Retinal pigment epithelial cell (primary cell): ENCODE data around the gene ANKRD52.

ENCODE experiments used
- DNase-seq: peaks from one replicate; pipeline ENCODE4 v3.0.0-alpha.2; 2010; ENCODE audit warnings: low read depth
- H3K4me3 ChIP-seq: 2 replicates; pipeline ENCODE4 v1.5.1; 2011; ENCODE audit warnings: mild to moderate bottlenecking, low read length, control low read depth, moderate library complexity
- CTCF ChIP-seq: conservative IDR thresholded peaks from 2 replicates; pipeline ENCODE4 v1.5.1; 2011; ENCODE audit warnings: low read depth, low read length, control low read depth, inconsistent platforms

ANKRD52 gene

GRCh38 chr12:56237552-56237951 is 20.6 kb downstream of the ANKRD52 start:
- TF ChIP-seq CTCF = no peak
- no peak for DNase-seq
- H3K4me3 ChIP-seq = no peak overlapping the region

DNA sequence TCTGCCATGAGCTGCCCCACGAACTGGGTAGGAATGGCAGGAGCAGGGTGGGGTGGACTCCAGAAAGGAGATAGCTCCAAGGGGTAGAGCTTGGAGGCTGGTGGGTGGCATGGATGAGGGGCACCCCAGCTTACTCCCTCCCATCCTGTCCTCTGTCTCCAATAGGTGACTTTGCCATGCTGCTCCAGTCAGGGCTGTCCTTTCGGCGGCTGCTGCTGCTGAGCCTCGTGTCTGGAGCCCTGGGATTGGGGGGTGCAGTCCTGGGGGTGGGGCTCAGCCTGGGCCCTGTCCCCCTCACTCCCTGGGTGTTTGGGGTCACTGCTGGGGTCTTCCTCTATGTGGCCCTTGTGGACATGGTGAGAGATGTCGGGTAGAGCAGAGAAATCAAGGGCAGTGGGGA is 21.2 kb downstream of the ANKRD52 start:
- no peak overlapping the region for H3K4me3 ChIP-seq
- TF ChIP-seq CTCF = no peak
- no peak for DNase-seq

DNA sequence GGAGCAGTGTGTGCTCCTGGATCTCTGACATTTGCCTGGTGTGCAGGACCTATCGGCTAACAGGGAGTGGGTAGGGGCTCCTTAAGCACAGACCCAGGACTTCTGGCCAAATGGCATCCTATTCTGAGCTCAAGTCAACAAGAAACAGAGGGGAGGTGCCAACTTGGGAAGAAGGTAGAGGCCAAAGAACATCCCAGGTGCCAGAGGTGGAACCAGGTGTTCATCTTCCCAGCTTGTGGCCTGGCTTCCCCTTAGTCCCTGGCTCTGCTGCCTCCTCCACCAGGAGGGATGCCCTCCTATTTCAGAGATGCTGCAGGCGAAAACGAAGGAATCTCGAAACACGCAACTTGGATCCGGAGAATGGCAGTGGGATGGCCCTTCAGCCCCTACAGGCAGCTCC is 22.1 kb downstream of the ANKRD52 start:
- no peak overlapping the region for H3K4me3 ChIP-seq
- DNase-seq = no peak
- no peak for TF ChIP-seq CTCF

DNA sequence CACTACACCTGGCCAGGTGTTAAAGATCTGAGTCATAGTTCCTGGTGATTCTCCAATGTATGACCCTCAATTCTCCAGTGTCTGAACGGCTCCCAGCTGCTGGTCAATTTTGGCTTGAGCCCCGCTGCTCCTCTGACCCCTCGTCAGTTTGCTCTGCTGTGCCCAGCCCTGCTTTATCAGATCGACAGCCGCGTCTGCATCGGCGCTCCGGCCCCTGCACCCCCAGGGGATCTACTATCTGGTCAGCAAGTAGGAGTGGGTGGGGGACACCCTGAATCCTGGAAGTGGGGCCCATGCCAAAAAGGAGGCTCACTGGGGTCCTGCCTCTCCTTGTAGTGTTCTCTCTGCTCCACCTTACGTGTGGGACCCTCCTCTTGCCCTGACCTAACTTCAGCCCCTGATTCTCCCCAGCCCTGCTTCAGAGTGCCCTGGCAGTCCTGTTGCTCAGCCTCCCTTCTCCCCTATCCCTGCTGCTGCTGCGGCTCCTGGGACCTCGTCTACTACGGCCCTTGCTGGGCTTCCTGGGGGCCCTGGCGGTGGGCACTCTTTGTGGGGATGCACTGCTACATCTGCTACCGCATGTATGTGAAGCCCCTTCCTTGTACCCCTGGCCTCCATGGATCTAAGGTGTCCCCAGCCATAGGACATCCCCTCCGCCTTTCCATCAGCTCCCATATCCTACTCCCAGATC is 23.3 kb downstream of the ANKRD52 start:
- no peak for TF ChIP-seq CTCF
- no peak overlapping the region for H3K4me3 ChIP-seq
- no peak for DNase-seq

DNA sequence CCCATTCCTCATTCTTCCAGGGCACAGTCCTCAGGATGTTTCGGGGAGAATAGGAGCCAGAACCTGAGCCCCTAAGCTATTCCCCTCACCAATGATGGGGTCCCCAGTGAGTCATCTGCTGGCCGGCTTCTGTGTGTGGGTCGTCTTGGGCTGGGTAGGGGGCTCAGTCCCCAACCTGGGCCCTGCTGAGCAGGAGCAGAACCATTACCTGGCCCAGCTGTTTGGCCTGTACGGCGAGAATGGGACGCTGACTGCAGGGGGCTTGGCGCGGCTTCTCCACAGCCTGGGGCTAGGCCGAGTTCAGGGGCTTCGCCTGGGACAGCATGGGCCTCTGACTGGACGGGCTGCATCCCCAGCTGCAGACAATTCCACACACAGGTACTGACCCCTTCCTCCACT is 27.0 kb downstream of the ANKRD52 start:
- H3K4me3 ChIP-seq = no peak overlapping the region
- TF ChIP-seq CTCF = no peak
- no peak for DNase-seq

GRCh38 chr12:56230432-56231183 is 27.6 kb downstream of the ANKRD52 start:
- H3K4me3 ChIP-seq = no peak overlapping the region
- TF ChIP-seq CTCF = no peak
- DNase-seq = no peak

GRCh38 chr12:56229916-56230431 is 28.2 kb downstream of the ANKRD52 start, which contains the start of gene SLC39A5:
SLC39A5 (plus strand) TSS chr12:56230051; CDS start chr12:56231275, 1,224 bp downstream.
- no peak for DNase-seq
- H3K4me3 ChIP-seq = no peak within 1 kb of the TSS
- no peak for TF ChIP-seq CTCF
